NOMO-1 treated with dmso at 0.1 percent for 144 hours (cell line): ENCODE results near the gene PKD2L2.
"Not testable (repeated sequence)": the region's sequence is repeated elsewhere in the genome, so short reads cannot be mapped to it uniquely, and the experiment has no call there.

ENCODE experiments used
- DNase-seq: peaks from one replicate; lab custom pipeline; 2025; ENCODE audit not compliant: unreplicated experiment; lab: John Stamatoyannopoulos, UW

The PKD2L2 gene

GRCh38 chr5:137888863-137889759, at the start of gene PKD2L2:
TSS of gene PKD2L2 (plus strand) at chr5:137889457. CDS start at chr5:137889492, 35 bp downstream.
- peak; percentile 76 for DNase-seq

DNA sequence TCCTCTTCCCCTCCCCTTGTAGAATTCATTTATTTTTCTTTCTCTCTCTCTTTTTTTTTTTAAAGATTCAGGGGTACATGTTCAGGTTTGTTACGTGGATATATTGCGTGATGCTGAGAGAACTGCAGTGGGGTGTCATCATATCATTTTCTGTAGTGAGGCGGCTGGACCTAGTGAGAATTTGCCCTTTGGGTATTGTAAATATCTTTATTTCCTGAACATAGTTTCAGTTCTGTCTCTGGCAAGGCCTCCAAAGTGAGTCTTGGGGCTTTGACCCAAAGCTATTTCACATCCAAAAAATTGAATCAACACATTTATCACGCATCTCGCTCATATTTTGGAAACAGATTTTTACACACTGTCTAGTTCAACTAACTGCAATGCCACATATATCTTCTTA, 47.0 kb upstream of the PKD2L2 start:
- DNase-seq, result no peak

- DNase-seq, result no peak
Observed at GRCh38 chr5:137843676-137844299, 45.5 kb upstream of the PKD2L2 start.

DNA sequence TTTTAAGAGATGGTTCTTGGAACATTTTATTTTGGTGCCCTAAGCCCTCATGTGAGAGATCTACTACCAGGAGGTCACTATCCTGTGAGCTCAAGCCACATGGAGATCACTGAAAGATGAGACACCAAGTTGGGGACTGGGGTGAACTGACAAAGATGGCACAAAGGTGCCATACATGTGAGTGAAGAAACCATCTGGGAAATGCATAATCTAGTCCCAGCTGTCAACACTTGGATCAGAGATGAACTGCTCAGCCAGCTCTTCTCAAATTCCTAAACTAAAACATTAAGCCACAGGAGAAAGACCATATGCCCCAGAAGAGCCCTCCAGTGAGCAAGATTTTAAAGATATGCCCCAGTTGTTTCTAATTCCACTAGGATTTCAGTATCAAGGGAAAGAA, 43.8 kb upstream of the PKD2L2 start:
- no peak for DNase-seq

GRCh38 chr5:137847687-137848086, 41.6 kb upstream of the PKD2L2 start:
- DNase-seq, result no peak

DNA sequence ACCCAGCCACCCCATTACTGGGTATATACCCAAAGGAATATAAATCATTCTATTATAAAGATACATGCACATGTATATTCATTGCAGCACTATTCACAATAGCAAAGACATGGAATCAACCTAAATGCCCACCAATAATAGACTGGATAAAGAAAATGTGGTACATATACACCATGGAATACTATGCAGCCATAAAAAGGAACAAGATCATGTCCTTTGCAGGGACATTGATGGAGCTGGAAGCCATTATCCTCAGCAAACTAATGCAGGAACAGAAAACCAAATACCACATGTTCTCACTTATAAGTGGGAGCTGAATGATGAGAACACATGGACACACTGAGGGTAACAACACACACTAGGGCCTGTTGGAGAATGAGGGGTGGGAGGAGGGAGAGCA, 36.1 kb upstream of the PKD2L2 start:
- not testable (repeated sequence) for DNase-seq

DNA sequence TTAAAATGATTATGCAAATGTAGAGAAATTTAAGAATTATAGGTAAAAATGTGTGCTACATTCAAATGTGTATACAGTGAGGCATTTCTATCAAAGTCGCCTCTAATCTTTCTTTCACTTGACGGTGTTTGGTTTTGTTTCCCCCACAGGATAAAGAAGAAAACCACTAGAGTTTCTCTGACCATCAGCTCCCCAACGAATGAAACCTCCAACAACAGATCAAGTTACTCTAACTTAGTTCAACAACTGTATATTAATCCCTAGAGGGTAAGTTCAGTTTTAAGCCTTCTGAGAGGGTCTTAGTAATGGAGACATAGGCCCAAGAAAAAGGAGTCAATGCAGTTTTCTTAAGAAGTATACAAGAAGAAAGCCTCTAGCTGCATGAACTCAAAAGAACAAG, 33.1 kb upstream of the PKD2L2 start:
- no peak for DNase-seq

DNA sequence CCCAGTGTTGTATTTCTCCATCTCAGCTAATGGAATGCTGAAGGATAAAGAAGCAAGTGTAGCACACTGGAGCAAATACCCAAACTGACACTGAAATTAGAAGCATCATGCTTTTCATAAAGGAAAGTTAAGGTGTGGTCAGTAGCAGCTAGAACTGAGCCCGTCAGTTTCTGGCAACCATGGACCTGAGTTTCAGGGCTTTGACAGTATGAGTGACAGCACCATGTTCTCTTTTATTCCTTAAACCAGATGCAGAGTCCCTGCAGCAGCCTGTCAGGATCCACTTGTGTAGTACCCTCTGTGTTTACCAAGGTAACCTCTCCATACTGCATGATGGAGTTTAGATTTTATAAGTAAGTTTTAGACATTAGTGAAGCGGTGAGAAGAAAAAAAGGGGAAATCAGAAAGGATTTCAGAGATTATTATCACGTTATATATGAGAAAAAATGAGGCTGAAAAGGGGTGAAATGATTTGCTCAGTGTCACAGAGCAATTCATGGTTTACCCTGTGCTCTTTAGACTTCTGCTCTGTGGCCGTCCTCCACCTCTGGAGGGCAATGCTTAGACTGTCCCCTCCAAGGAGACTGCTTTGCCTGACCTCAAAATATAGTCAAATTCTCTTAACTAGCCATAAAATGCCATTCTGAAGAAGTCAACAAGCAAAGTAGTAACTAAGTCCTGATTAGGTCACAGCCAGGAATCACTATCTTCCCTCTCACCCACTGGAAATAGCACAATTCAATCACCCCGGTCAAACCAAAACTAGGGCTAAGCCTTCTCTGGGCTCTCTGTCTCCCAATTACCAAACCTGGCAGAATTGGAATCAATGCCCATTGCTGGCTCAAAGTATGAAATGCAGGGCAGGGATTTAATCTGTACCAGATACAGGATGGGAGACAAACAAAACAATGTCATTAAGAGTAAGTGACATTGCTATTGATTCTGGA, 32.1 kb upstream of the PKD2L2 start:
- DNase-seq, result no peak

- DNase-seq, result peak; percentile 78
Observed at GRCh38 chr5:137858223-137858916, 30.9 kb upstream of the PKD2L2 start.

- no peak for DNase-seq
Observed at GRCh38 chr5:137858954-137859353, 30.3 kb upstream of the PKD2L2 start.

- DNase-seq, result no peak
Observed at GRCh38 chr5:137862251-137862650, 27.0 kb upstream of the PKD2L2 start.

GRCh38 chr5:137863653-137864052, 25.6 kb upstream of the PKD2L2 start:
- DNase-seq, result not testable (repeated sequence)

- DNase-seq, result no peak
Observed at GRCh38 chr5:137866541-137867388, 22.5 kb upstream of the PKD2L2 start.

GRCh38 chr5:137867664-137868063, 21.6 kb upstream of the PKD2L2 start, which contains the start of gene MYOT:
TSS of gene MYOT (plus strand) at chr5:137867860. CDS start at chr5:137870652, 2,792 bp downstream.
- DNase-seq, result no peak

DNA sequence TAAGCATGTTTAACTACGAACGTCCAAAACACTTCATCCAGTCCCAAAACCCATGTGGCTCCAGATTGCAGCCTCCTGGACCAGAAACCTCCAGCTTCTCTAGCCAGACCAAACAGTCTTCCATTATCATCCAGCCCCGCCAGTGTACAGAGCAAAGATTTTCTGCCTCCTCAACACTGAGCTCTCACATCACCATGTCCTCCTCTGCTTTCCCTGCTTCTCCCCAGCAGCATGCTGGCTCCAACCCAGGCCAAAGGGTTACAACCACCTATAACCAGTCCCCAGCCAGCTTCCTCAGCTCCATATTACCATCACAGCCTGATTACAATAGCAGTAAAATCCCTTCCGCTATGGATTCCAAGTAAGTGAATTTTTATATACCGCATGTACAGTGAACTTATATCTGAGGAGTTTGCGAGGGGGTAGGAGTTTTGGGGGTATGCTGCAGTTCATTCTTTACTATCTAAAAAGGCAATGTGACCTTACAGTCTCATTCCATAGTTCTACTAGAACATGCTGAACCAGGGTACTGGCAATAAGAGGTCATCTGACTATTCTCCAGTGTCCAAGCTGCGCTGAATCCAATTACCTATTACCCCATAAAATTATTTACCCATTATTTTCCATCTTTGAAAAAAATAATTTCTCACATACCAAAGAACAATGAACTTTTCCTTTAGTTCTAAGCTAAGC, 18.5 kb upstream of the PKD2L2 start:
- no peak for DNase-seq

DNA sequence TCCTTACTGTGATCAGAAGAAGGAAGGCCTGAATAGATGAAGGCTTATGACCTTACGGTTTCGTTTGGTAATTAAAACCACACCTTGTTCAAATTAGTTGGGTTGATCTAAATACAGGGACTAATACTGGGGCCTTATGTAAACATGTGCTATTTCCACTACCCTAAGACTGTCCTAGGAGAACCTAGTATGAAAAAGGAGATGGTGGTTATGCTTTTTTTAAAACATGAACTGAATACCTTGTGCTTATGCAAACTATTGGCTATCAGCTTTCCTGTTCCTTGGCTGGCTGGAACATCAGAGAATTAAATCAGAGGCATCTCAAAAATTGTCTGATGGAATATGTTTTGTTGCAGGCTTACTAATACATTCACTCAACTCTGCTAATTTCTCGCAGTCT, 17.7 kb upstream of the PKD2L2 start:
- no peak for DNase-seq

DNA sequence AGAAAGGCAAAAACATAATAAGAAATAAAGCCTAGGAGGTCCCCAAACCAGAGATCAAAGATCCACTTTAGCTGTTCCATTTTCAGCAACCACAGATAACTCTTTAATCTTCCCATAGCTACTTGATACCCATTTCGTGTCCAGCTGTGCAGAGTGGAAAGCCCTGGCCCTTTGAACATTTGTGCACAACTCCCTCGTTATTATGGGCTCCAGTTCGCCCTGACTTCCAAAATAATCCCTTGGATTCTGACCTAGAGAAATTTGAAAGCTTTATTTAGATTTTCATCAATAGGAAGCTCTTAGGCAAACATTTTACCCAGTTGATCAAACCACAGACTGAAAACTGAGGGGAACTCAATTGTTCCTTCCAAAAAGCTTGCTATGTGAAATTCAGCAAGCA, 16.8 kb upstream of the PKD2L2 start:
- no peak for DNase-seq

GRCh38 chr5:137876101-137876500, 13.2 kb upstream of the PKD2L2 start:
- no peak for DNase-seq

- DNase-seq, result no peak
Observed at GRCh38 chr5:137880313-137880712, 8.9 kb upstream of the PKD2L2 start.
